ENCODE data around the gene RAD51B.

Gene RAD51B

DNA sequence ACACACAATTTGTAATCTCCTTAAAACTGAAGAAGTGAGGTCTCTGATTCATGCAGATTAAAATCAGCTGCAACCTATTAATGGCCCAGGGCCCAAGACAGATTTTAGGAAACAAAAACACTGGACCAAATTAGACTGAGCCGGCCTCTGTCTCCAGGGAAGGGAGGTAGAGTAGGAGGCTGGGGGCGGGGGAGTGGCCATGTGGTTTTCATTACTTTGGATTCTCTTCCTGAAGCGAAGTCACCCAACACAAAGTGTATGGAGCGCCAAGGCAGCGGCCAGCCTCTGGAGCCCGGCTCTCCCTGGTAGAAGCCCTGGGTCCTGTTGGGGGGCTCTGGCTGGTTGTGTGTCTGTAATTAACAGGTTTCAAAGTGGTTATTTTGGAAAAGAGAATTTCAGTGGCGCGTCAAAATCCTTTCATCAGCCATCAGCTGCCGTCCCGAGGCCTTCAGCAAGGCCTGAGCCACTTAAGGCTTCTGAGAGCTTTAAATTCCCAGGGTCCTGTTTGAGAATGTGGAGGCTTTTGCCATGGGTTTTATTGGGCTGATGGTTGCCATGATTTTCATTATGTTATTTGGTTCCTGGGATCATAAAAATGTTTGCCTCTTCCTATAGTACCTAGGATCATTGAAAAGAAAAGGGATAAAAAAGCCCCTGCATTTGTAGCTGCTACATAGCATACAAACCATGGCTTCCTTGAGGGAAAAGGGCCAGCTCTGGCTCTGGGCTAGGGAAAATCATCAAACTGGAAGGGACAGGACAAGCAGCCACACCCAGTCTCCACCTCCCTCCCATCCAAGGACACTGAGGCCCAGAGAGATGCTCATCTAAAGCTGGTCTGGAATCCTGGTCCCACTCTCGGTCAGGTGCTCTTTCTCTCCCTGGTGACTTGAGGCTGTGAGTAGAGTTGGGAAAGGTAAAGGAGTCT is 690.9 kb downstream of the RAD51B start:
- Histone ChIP-seq H3K4me3 (ENCODE audit: low read depth, low read length) (no peak overlapping the region), H3K27ac (no peak overlapping the region), H3K27me3 (replicated peaks) (no peaks in the 10 kb centered on the region), H3K36me3 (replicated peaks) (no peaks in the 10 kb centered on the region)
- in situ Hi-C loops (cut with HindIII; ENCODE audit: low pct_ligation_motif_present, low sequenced_read_pairs), result no loop called here
- TF ChIP-seq, protein P1, sequence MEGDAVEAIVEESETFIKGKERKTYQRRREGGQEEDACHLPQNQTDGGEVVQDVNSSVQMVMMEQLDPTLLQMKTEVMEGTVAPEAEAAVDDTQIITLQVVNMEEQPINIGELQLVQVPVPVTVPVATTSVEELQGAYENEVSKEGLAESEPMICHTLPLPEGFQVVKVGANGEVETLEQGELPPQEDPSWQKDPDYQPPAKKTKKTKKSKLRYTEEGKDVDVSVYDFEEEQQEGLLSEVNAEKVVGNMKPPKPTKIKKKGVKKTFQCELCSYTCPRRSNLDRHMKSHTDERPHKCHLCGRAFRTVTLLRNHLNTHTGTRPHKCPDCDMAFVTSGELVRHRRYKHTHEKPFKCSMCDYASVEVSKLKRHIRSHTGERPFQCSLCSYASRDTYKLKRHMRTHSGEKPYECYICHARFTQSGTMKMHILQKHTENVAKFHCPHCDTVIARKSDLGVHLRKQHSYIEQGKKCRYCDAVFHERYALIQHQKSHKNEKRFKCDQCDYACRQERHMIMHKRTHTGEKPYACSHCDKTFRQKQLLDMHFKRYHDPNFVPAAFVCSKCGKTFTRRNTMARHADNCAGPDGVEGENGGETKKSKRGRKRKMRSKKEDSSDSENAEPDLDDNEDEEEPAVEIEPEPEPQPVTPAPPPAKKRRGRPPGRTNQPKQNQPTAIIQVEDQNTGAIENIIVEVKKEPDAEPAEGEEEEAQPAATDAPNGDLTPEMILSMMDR (IDR thresholded peaks at IDR 0.05; ENCODE audit: low read depth, low read length, missing control alignments), result no peak
- no peak for DNase-seq

GRCh38 chr14:68511129-68512047 is 691.8 kb downstream of the RAD51B start:
- in situ Hi-C loops (cut with HindIII; ENCODE audit: low pct_ligation_motif_present, low sequenced_read_pairs), result no loop called here
- TF ChIP-seq, protein P1 (IDR thresholded peaks at IDR 0.05; ENCODE audit: low read depth, low read length, missing control alignments), result no peak
- H3K27ac ChIP-seq, result no peak overlapping the region

GRCh38 chr14:68512088-68512487 is 692.5 kb downstream of the RAD51B start:
- no peak for DNase-seq
- in situ Hi-C loops (cut with HindIII; ENCODE audit: low pct_ligation_motif_present, low sequenced_read_pairs), result no loop called here

More at GRCh38 chr14:68511129-68512047, 691.8 kb downstream of the RAD51B start:
- H3K4me3 ChIP-seq (ENCODE audit: low read depth, low read length), result no peak overlapping the region
- H3K27me3 ChIP-seq (replicated peaks), result no peaks in the 10 kb centered on the region
- H3K36me3 ChIP-seq (replicated peaks), result no peaks in the 10 kb centered on the region
- no peak for DNase-seq

GRCh38 chr14:68513137-68513536 is 693.6 kb downstream of the RAD51B start:
- TF ChIP-seq, protein P1 (IDR thresholded peaks at IDR 0.05; ENCODE audit: low read depth, low read length, missing control alignments), result no peak
- no peak overlapping the region for H3K27ac ChIP-seq
- DNase-seq, result no peak
- in situ Hi-C loops (cut with HindIII; ENCODE audit: low pct_ligation_motif_present, low sequenced_read_pairs), result no loop called here
- no peaks in the 10 kb centered on the region for H3K27me3 ChIP-seq (replicated peaks)
- H3K4me3 ChIP-seq (ENCODE audit: low read depth, low read length), result no peak overlapping the region
- no peaks in the 10 kb centered on the region for H3K36me3 ChIP-seq (replicated peaks)

More at GRCh38 chr14:68512088-68512487, 692.5 kb downstream of the RAD51B start:
- no peak overlapping the region for H3K4me3 ChIP-seq (ENCODE audit: low read depth, low read length)
- TF ChIP-seq, protein P1 (IDR thresholded peaks at IDR 0.05; ENCODE audit: low read depth, low read length, missing control alignments), result no peak
- no peaks in the 10 kb centered on the region for H3K36me3 ChIP-seq (replicated peaks)
- H3K27me3 ChIP-seq (replicated peaks), result no peaks in the 10 kb centered on the region
- H3K27ac ChIP-seq, result no peak overlapping the region

GRCh38 chr14:68513838-68514607 is 694.4 kb downstream of the RAD51B start:
- Histone ChIP-seq H3K36me3 (replicated peaks) (no peaks in the 10 kb centered on the region), H3K4me3 (ENCODE audit: low read depth, low read length) (no peak overlapping the region), H3K27ac (no peak overlapping the region), H3K27me3 (replicated peaks) (no peaks in the 10 kb centered on the region)
- TF ChIP-seq, protein P1 (IDR thresholded peaks at IDR 0.05; ENCODE audit: low read depth, low read length, missing control alignments), result no peak
- in situ Hi-C loops (cut with HindIII; ENCODE audit: low pct_ligation_motif_present, low sequenced_read_pairs), result no loop called here
- DNase-seq, result no peak
